CD4-positive, alpha-beta T cell treated with Interleukin-1 beta for 1 hour (primary cell): ENCODE data around the gene STAM2.

Experiments used
- DNase-seq, 2 donors: peaks; one replicate each; pipeline ENCODE4 v3.0.0-alpha.2; 2020 to 2022

Gene STAM2

DNA sequence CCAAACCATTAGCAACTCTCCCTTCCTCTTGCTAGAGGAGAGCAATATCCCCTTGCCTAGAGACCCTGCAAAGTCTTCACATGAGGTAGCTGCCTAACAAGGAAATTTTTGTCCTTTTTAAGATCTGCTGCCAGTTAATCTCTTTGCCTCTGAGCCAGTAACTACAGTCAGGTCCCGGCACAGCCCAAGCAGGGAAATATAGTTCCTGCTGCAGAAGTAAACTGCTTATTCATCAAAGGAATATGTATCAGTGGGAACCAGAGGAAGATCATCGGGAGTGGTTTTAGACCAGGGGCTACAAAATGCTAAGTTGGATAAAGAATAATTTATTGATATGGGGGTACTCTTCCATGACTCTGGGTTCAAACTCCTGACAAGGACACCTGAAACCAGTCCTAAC is 107.3 kb downstream of the STAM2 start:
- DNase-seq = no peak

GRCh38 chr2:152067823-152068222 is 107.7 kb downstream of the STAM2 start:
- DNase-seq = no peak
